GM12872 (cell line): ENCODE results near the gene TCL1B.

Experiments
- TF ChIP-seq, protein P1 (sequence below): IDR thresholded peaks from 3 replicates; pipeline ENCODE4 v1.5.1; 2011; ENCODE audit warnings: low read depth, mild to moderate bottlenecking, low read length, moderate library complexity; ENCODE audit not compliant: insufficient read depth

The TCL1B gene

DNA sequence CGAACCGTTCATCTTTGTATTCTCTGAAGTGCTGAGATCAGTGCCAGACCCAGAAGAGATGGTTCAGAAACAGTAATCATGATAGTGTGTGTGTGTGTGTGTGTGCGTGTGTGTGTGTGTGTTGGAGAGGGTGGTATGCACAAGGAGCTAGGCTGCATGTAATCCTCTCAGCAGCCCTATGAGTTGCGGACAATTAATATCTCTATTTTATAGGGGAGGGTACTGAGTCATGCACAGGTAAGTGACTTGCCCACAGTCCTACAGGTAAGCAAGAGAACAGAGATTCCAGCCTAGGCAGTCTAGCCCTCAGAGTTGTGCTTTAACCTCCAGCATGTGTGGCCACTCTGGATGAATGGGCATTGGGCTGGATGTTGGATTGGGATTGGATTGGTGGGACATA is 55.6 kb downstream of the TCL1B start:
- TF ChIP-seq, protein P1, sequence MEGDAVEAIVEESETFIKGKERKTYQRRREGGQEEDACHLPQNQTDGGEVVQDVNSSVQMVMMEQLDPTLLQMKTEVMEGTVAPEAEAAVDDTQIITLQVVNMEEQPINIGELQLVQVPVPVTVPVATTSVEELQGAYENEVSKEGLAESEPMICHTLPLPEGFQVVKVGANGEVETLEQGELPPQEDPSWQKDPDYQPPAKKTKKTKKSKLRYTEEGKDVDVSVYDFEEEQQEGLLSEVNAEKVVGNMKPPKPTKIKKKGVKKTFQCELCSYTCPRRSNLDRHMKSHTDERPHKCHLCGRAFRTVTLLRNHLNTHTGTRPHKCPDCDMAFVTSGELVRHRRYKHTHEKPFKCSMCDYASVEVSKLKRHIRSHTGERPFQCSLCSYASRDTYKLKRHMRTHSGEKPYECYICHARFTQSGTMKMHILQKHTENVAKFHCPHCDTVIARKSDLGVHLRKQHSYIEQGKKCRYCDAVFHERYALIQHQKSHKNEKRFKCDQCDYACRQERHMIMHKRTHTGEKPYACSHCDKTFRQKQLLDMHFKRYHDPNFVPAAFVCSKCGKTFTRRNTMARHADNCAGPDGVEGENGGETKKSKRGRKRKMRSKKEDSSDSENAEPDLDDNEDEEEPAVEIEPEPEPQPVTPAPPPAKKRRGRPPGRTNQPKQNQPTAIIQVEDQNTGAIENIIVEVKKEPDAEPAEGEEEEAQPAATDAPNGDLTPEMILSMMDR = no peak
